H1 (cell line): ENCODE measurements around the gene NDEL1. TPM values are rescaled to one million over a fixed set of nuclear protein-coding genes. Genes with fewer than 3 reads are reported as not detected.

Experiments
- ATF2 ChIP-seq: IDR thresholded peaks from 2 replicates; pipeline ENCODE4 v1.6.1; 2012; ENCODE audit warnings: low read length, inconsistent platforms
- BCL11A ChIP-seq, 2 experiments: IDR thresholded peaks; one replicate each; pipeline ENCODE4 v1.6.1; 2011; ENCODE audit warnings: low read depth in 2 of 2, low read length in 2 of 2, mild to moderate bottlenecking in 2 of 2
- CBX8 ChIP-seq: fragments of 300-800, 300-1000 bp; sonication (generic); IDR thresholded peaks from 2 replicates; pipeline ENCODE4 v1.7.1; 2016; ENCODE audit warnings: low read depth, low read length, borderline replicate concordance
- CEBPB ChIP-seq: IDR thresholded peaks from 2 replicates; pipeline ENCODE4 v1.6.1; 2012; ENCODE audit warnings: low read depth, low read length
- CHD1 ChIP-seq: IDR thresholded peaks from 2 replicates; pipeline ENCODE4 v1.6.1; 2012; ENCODE audit warnings: low read depth, low read length, improper control_type of control experiment
- E2F6 ChIP-seq: IDR thresholded peaks from 2 replicates; pipeline ENCODE4 v1.6.1; 2012; ENCODE audit warnings: inconsistent platforms
- EGR1 ChIP-seq: IDR thresholded peaks from 2 replicates; pipeline ENCODE4 v1.6.1; 2011; ENCODE audit warnings: low read depth, low read length, borderline replicate concordance
- EP300 ChIP-seq, 2 experiments: IDR thresholded peaks; 1 replicate in 1 of 2; 2 replicates in 1 of 2; pipeline ENCODE4 v1.6.1; 2011 to 2012; ENCODE audit warnings: low read depth in 2 of 2, low read length in 2 of 2, mild to moderate bottlenecking in 2 of 2, borderline replicate concordance in 1 of 2, inconsistent platforms in 1 of 2, moderate library complexity in 1 of 2
- GABPA ChIP-seq: IDR thresholded peaks from 2 replicates; pipeline ENCODE4 v1.6.1; 2011; ENCODE audit warnings: mild to moderate bottlenecking, low read length, moderate library complexity, borderline replicate concordance; ENCODE audit not compliant: insufficient read depth
- GTF2F1 ChIP-seq: IDR thresholded peaks from 2 replicates; pipeline ENCODE4 v1.6.1; 2012; ENCODE audit warnings: low read depth, low read length, improper control_type of control experiment, borderline replicate concordance
- JUN ChIP-seq: IDR thresholded peaks from 2 replicates; pipeline ENCODE4 v1.6.1; 2011; ENCODE audit warnings: low read depth, mild to moderate bottlenecking, improper control_type of control experiment, low read length
- NANOG ChIP-seq: IDR thresholded peaks from 2 replicates; pipeline ENCODE4 v1.6.1; 2011; ENCODE audit warnings: low read length, low read depth, mild to moderate bottlenecking, inconsistent platforms; ENCODE audit not compliant: insufficient read depth, poor library complexity, severe bottlenecking
- SIRT6 ChIP-seq: IDR thresholded peaks from one replicate; pipeline ENCODE4 v1.7.1; 2012; ENCODE audit warnings: low read length, inconsistent platforms
- SP1 ChIP-seq: IDR thresholded peaks from 2 replicates; pipeline ENCODE4 v1.6.1; 2011; ENCODE audit warnings: low read depth, low read length
- SP2 ChIP-seq: IDR thresholded peaks from 2 replicates; pipeline ENCODE4 v1.6.1; 2012; ENCODE audit warnings: mild to moderate bottlenecking, low read length, inconsistent platforms
- SP4 ChIP-seq: IDR thresholded peaks from 2 replicates; pipeline ENCODE4 v1.6.1; 2012; ENCODE audit warnings: low read length, inconsistent platforms
- TAF7 ChIP-seq: optimal IDR thresholded peaks from 2 replicates; pipeline ENCODE3; 2011; ENCODE audit warnings: low read depth, mild to moderate bottlenecking, inconsistent platforms, low read length, moderate library complexity, borderline replicate concordance
- TBP ChIP-seq: IDR thresholded peaks from 2 replicates; pipeline ENCODE4 v1.6.1; 2011; ENCODE audit warnings: low read depth, low read length, improper control_type of control experiment
- TCF12 ChIP-seq: IDR thresholded peaks from 2 replicates; pipeline ENCODE4 v1.6.1; 2011; ENCODE audit warnings: low read depth, mild to moderate bottlenecking, low read length
- USF2 ChIP-seq: IDR thresholded peaks from 2 replicates; pipeline ENCODE4 v1.6.1; 2011; ENCODE audit warnings: low read length, improper control_type of control experiment
- polyA plus RNA-seq, 7 experiments: library from polyadenylated mRNA; depleted of rRNA in 3 of 7; stranded (reverse) in 5 of 7; unstranded in 2 of 7; fragments of >200 nt in 5 of 7; fragments of 200-250 nt in 2 of 7; gene quantifications; 1 replicate in 5 of 7; 2 replicates in 1 of 7; 4 replicates in 1 of 7; pipeline versions ENCODE4 v1.2.1 to v1.2.3, GENCODE V29; 2011 to 2013; ENCODE audit warnings: missing spikeins in 2 of 7, mixed read lengths in 2 of 7
- total RNA-seq: library from RNA; stranded (reverse); fragmentation: NEBNext Ultra II Directional; extraction: Animal tissue kit (Norgen Biotek cat#: 25700); gene quantifications from 2 replicates; pipeline ENCODE4 v1.2.1, GENCODE V29; 2021
- TF ChIP-seq, protein P1 (sequence below): IDR thresholded peaks from 2 replicates; pipeline ENCODE4 v1.6.1; 2011; ENCODE audit warnings: low read depth, mild to moderate bottlenecking, low read length; ENCODE audit not compliant: insufficient read depth

The NDEL1 gene
- total and polyA plus RNA-seq, 2 of the 8 experiments (the other 6 are each of a cell fraction or from before 2014, with no cell fraction given): 31.1 to 32.9 TPM

- no peak for TF ChIP-seq USF2
- no peak for TF ChIP-seq JUN
- no peak for TF ChIP-seq E2F6
- TF ChIP-seq, protein P1, sequence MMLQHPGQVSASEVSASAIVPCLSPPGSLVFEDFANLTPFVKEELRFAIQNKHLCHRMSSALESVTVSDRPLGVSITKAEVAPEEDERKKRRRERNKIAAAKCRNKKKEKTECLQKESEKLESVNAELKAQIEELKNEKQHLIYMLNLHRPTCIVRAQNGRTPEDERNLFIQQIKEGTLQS: no peak
- TF ChIP-seq EGR1: no peak
- TF ChIP-seq SIRT6: no peak
- no peak for TF ChIP-seq BCL11A (IDR thresholded peaks at IDR 0.05; ENCODE audit: low read depth in 2 of 2, low read length in 2 of 2)
- TF ChIP-seq SP1: no peak
- TF ChIP-seq ATF2: no peak
- TF ChIP-seq GTF2F1: no peak
- no peak for TF ChIP-seq TAF7
- no peak for TF ChIP-seq EP300 (IDR thresholded peaks at IDR 0.05; ENCODE audit: borderline replicate concordance in 1 of 2, low read depth in 2 of 2, low read length in 2 of 2)
- no peak for TF ChIP-seq CBX8
- no peak for TF ChIP-seq SP4
- TF ChIP-seq CEBPB: no peak
- TF ChIP-seq TBP: 0 out of 2 replicates have a peak, but pooled peaks have one; percentile 26
- TF ChIP-seq TCF12: no peak
- TF ChIP-seq NANOG: no peak
- TF ChIP-seq CHD1: no peak
- TF ChIP-seq SP2: no peak
- TF ChIP-seq GABPA: no peak
These were observed 622 bp downstream of the NDEL1 start (continued) for GRCh38 chr17:8436169-8436843.
